Esophagus squamous epithelium (tissue), 4 donors: ENCODE results near the gene SMIM5.

Experiments
- CTCF ChIP-seq, 6 experiments: fragments of 450-650 bp in 4 of 6; fragments of 200-600 bp in 2 of 6; sonication (generic) in 2 of 6; IDR thresholded peaks; one replicate each; pipeline ENCODE4 v1.5.1; 2016 to 2019; ENCODE audit warnings: antibody characterized with exemption in 6 of 6, mild to moderate bottlenecking in 4 of 6, moderate library complexity in 4 of 6
- POLR2A ChIP-seq, 4 donors: fragments of 450-650 bp; IDR thresholded peaks; one replicate each; pipeline ENCODE4 v1.6.1; 2017; ENCODE audit warnings: antibody characterized with exemption in 4 of 4, mild to moderate bottlenecking in 4 of 4, moderate library complexity in 3 of 4

- no peak for TF ChIP-seq CTCF (IDR thresholded peaks at IDR 0.05)
- no peak for TF ChIP-seq POLR2A (IDR thresholded peaks at IDR 0.05)
Measured at GRCh38 chr17:75664099-75664549, 30.9 kb downstream of the SMIM5 start.
